ENCODE data around the gene SNAPC1.

SNAPC1 gene

DNA sequence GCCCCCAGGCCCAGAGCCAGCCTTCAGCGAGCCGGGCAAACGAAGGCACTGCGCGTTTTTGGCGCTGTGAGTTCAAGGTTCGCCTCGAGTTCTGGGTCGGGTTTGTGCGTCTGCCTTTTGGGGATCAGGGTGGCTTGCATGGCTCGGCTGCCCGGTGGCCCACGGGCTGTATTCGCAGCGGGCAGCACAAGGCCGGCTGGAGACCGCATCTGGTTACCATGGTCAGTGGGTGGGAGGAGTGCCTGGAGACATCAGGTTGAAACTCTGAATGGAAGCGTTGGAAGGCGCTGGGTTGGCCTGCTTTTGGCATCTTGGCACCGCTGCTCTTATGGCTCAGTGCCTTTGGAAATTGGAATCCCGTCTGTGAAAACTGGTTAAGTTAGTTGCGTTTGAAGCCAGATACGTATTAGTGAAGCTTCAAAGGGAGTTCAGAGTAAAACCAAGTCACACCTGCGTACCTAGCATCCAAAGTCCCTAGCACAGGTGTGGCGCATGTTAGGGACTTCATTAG, 50.9 kb downstream of the SNAPC1 start:
- DNase-seq = no peak

GRCh38 chr14:61822458-61822857, 60.2 kb downstream of the SNAPC1 start:
- no peak for DNase-seq

DNA sequence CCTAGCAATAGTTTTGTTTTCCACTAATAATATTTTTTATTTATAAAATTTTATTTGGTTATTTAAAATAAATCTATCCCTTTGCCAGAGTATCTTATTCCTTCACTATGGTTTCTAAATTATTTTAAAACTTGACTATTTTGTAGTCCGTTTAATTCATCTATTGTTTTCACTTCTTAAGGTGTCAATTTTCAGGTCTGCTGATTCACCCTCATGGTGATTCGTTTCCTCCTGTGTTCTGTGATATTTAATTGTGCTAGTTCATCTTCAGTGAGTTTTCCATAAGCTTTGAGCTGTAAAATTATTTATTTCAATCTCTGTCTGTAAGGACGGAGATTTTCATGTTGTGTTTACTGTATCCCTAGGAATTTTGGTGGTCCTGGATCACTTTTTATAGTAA, 70.6 kb downstream of the SNAPC1 start:
- no peak for DNase-seq

DNA sequence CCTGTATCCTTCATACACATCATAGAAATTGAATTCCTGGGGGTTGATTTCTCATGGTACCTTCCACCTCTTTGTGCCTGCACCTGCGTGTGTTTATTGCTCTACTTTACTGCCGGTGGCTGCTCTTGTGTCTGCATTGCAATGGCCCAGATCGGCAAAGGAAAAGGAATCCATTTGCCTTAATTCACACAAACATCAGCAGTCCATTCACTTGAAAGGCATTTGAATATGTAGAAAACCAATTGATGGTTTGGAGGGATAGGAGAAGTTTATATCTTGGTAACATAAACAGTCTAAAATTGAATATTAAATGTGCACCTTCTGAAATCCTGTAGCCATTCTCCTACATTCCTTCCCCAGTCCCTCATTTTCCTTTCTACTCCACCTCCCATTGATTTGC, 74.0 kb downstream of the SNAPC1 start:
- no peak for DNase-seq

- no peak for DNase-seq
These were observed 74.6 kb downstream of the SNAPC1 start for GRCh38 chr14:61836807-61837206.

DNA sequence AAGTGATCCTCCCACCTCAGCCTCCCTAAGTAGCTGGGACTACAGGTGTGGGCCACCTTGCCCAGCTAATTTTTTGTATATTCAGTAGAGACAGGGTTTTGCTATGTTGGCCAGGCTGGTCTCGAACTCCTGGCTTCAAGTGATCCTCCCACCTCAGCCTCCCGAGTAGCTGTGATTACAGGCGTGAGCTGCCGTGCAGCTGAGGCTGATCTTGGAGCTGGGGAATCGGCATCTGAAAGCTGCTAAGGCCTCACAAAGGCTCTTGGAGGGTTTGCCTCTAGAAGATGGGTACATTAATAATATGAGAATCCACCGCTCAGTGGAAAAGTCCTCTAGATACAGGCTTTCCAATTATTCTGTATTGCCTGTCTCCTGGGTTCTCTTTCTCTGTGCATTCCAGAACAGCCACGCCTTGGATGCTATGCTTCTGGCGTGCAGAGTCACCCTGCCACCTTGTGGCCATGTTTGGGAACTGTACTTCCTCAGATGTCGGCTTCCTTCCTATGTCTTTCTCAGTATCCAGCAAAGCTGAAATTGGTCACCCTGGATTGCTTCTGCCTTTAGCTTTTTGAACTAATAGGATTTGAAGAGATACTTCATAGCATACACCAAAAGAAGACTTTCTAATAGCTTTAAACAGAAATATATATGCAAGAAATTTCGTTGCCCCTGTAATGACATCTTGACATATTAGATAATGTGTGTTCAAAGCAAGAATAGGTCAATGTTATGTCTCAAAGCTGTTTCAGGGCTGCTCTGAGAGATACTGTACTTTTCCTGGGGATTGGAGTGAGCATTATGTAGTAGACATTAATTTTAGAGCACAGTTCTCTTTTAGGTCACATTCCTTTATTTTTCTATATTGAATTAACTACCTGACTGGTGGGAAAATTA, 75.4 kb downstream of the SNAPC1 start:
- peak; percentile 78 for DNase-seq

DNA sequence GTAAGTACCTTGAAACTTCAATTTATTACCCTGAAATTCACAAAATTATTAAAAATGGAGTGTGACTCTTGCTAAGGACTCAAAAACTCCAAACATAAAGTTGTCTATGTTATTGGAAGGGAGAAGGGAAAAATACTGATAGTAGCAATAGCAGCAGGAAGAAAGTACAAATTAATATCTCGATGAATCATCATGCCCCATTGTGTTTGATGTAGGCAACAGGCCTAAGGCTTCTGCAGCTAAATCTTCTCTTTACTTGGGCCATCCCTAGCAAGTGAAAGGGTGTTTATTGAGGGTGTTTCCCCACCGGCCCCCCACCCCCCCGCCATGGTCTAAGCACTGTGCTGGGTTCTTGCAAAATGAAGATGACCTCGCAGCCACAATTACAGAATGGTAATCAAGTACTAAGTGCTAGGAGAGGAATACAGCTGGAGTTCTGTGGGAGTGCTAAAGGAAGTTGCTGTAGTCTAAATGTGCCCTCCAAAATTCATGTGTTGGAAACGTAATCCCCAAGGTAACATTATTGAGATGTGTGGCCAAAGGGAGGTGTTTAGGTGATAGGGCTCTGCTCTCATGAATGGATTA, 76.5 kb downstream of the SNAPC1 start:
- DNase-seq = no peak

- peak; percentile 46 for DNase-seq
These were observed 77.3 kb downstream of the SNAPC1 start for GRCh38 chr14:61839507-61839906.

- DNase-seq = peak; percentile 43
These were observed 78.9 kb downstream of the SNAPC1 start for GRCh38 chr14:61841145-61841544.
